ENCODE results near the gene MPND. TPM values are rescaled to one million over a fixed set of nuclear protein-coding genes. Genes with fewer than 3 reads are reported as not detected.
A peak's percentile ranks its signal among the peaks of the same experiment; 100 is the strongest.

MPND gene
- total RNA-seq, 1 donor from 2014 or later = 14.2 TPM

DNA sequence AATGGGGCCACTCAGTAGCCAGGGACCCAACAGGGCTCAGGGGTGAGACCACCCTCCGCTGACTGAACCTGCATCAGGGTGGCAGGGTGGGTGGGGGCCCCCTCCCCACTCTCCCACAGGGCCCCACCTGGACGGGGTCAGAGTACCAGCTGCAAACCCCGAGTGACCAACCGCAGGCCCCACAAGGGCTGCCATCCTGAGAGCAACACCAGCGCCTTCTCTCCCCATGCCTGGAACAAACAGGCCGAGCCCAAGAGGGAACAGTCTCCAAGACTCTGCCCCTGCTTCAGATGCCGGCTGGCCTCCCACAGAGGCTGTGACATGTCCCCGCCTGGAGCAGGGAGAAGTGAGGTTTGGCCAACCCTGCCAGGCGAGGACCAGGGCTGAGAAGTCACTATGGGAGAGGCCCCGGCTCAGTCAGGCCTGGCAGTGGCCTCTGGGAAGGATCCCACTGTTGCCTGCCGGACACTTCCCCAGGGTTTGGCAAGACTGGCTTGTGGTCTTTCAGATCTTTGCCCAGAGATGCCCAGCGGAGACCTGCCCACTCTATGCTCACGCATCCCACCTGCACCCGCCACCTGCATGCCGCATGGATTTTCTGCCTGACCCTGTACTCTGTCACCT, 27.2 kb downstream of the MPND start:
- peaks cover 2% of the 10 kb centered on the region for H3K36me3 Mint-ChIP-seq (ENCODE audit: unreplicated experiment)
- no peaks in the 10 kb centered on the region for H3K9me3 Mint-ChIP-seq (ENCODE audit: unreplicated experiment)
- peaks cover 72% of the 10 kb centered on the region for H3K4me1 Mint-ChIP-seq (ENCODE audit: unreplicated experiment)
- peak overlapping the region; percentile 38 for H3K4me3 Mint-ChIP-seq (ENCODE audit: unreplicated experiment)
- TF ChIP-seq, protein P1, sequence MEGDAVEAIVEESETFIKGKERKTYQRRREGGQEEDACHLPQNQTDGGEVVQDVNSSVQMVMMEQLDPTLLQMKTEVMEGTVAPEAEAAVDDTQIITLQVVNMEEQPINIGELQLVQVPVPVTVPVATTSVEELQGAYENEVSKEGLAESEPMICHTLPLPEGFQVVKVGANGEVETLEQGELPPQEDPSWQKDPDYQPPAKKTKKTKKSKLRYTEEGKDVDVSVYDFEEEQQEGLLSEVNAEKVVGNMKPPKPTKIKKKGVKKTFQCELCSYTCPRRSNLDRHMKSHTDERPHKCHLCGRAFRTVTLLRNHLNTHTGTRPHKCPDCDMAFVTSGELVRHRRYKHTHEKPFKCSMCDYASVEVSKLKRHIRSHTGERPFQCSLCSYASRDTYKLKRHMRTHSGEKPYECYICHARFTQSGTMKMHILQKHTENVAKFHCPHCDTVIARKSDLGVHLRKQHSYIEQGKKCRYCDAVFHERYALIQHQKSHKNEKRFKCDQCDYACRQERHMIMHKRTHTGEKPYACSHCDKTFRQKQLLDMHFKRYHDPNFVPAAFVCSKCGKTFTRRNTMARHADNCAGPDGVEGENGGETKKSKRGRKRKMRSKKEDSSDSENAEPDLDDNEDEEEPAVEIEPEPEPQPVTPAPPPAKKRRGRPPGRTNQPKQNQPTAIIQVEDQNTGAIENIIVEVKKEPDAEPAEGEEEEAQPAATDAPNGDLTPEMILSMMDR (IDR thresholded peaks at IDR 0.05) = no peak
- peak overlapping the region; percentile 83 for H3K27ac Mint-ChIP-seq (ENCODE audit: unreplicated experiment)
- no peaks in the 10 kb centered on the region for H3K27me3 Mint-ChIP-seq (ENCODE audit: unreplicated experiment)
- no peak for DNase-seq (ENCODE audit: extremely low spot score, unreplicated experiment)

DNA sequence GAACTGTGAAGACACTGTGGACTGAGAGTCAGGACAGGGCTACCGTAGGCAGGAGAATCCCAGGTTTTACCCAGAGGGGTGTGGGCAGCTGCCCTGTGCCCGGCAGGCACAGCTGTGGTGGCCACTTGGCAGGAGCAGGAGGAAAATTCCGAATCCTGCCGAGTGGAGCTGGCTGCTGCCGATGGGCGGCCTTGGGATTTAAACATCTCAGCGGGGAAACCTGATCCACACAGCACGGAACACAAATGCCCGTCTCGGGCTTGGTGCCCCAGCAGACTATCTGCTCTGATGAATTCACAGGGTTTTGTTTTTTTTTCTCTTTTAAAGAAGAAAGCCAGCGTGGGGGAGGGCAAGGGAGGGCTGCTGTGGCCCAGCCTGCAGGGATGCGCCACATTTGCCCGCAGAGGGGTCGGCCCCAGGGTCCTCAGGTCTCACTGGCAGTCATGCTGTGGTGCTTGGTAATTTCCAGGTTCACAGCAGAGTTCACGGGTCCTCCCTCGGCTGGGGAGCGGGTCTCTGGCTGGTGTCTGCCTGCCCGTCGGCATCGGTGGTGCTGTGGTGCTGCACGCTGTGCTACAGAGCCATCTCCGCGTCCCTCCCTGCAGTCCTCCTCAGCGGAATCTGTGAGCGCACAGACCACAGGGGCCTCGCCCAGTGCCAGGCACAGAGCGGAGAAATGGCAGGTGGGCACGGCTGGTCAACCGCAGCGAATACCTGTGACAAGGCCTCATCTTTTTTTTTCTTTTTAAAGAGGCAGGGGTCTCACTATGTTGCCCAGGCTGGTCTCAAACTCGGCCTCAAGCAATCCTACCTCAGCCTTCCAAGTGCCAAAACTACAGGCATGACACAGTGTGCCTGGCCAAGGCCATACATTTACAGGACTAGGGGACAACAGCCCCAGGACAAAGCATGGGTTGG, 28.1 kb downstream of the MPND start:
- Mint-ChIP-seq H3K4me1 (ENCODE audit: unreplicated experiment) (peaks cover 82% of the 10 kb centered on the region), H3K27ac (ENCODE audit: unreplicated experiment) (peak overlapping the region; percentile 83), H3K27me3 (ENCODE audit: unreplicated experiment) (no peaks in the 10 kb centered on the region), H3K4me3 (ENCODE audit: unreplicated experiment) (peak overlapping the region; percentile 38), H3K36me3 (ENCODE audit: unreplicated experiment) (peaks cover 2% of the 10 kb centered on the region), H3K9me3 (ENCODE audit: unreplicated experiment) (no peaks in the 10 kb centered on the region)
- DNase-seq (ENCODE audit: extremely low spot score, unreplicated experiment) = peak; percentile 93
- TF ChIP-seq, protein P1 (IDR thresholded peaks at IDR 0.05) = no peak

DNA sequence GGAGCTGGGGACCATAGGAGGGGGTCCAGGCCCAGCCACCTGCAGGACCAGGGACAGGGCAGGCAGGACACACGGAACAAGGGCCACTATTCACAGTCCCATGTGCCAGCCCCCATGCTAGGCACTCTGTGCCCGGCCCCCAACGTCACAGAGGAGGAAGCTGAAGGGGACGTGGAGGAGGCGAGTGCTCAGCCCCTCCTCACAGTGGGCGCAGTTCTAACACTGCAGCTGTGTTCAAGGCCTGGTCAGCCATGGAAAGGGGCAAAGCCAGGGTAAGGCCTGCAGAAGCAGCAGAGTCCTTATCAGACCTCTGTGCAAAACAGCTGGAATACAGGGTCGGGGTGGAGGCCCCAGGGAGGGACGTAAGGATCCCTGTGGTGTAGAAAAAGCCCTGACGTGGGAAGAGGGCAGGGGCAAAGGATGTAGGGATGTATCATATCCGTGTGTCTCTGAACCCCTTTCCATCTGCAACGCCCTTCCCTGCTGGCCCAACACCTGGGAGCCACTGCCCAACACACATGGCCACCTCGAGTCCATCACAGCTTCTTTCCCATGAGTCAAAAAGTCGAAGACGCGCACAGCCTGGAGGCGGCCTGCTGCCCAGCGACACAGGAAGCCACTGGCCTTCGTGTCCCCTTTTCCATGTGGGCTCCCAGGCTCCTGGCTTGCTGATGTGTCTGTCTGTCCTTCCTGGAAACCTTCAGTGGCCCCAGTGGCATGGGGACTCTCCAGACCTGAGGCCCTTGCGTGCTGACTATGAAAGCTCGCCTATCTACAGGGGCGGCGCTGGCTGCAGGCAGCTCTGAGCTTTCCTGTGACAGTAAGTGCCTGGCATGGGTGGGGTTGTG, 29.0 kb downstream of the MPND start:
- Mint-ChIP-seq H3K36me3 (ENCODE audit: unreplicated experiment) (no peaks in the 10 kb centered on the region), H3K9me3 (ENCODE audit: unreplicated experiment) (no peaks in the 10 kb centered on the region), H3K4me3 (ENCODE audit: unreplicated experiment) (no peak overlapping the region), H3K27ac (ENCODE audit: unreplicated experiment) (peak overlapping the region; percentile 83), H3K4me1 (ENCODE audit: unreplicated experiment) (peaks cover 91% of the 10 kb centered on the region), H3K27me3 (ENCODE audit: unreplicated experiment) (no peaks in the 10 kb centered on the region)
- DNase-seq (ENCODE audit: extremely low spot score, unreplicated experiment) = no peak
- TF ChIP-seq, protein P1 (IDR thresholded peaks at IDR 0.05) = no peak

DNA sequence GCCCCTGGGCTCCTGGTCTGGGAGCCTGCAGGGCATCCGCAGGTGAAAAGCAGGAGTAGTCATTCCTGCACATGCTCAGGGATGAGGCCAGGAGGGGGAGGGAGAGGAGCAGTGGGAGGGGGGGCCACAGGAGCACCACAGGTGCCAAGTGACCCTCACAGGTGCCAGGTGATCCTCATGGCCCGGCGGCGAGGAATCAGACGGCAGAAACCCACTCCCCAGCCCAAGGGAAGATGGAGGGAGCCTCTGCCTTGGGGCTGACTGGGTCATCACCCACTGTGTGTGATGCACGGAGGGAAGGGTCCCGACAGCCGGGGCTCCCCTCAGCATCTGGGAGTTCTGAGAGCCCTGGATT, 29.6 kb downstream of the MPND start:
- no peak overlapping the region for H3K4me3 Mint-ChIP-seq (ENCODE audit: unreplicated experiment)
- TF ChIP-seq, protein P1 (IDR thresholded peaks at IDR 0.05) = no peak
- H3K27ac Mint-ChIP-seq (ENCODE audit: unreplicated experiment) = peak overlapping the region; percentile 90
- H3K27me3 Mint-ChIP-seq (ENCODE audit: unreplicated experiment) = no peaks in the 10 kb centered on the region
- peaks cover 89% of the 10 kb centered on the region for H3K4me1 Mint-ChIP-seq (ENCODE audit: unreplicated experiment)
- H3K9me3 Mint-ChIP-seq (ENCODE audit: unreplicated experiment) = no peaks in the 10 kb centered on the region
- no peaks in the 10 kb centered on the region for H3K36me3 Mint-ChIP-seq (ENCODE audit: unreplicated experiment)
- no peak for DNase-seq (ENCODE audit: extremely low spot score, unreplicated experiment)

Measured in osteocyte (in vitro differentiated cells).